T-helper 1 cell treated with Interleukin-12 subunit alpha and Interleukin-12 subunit beta and Interleukin-4 antibody, amounts not matched to agents 30 ng/mL and 1 ng/mL, for 36 hours (primary cell): ENCODE data around the gene GSTM3. TPM values are rescaled to one million over a fixed set of nuclear protein-coding genes. Genes with fewer than 3 reads are reported as not detected.
"Not testable (repeated sequence)": the region's sequence is repeated elsewhere in the genome, so short reads cannot be mapped to it uniquely, and the experiment has no call there.

Experiments
- intact Hi-C: fragments of 100-400 bp; cut with micrococcal nuclease; formaldehyde crosslinking; loops from one replicate; pipeline ENCODE4 v1.15.1; 2024
- total RNA-seq: library from RNA; stranded (reverse); gene quantifications from 2 replicates; pipeline ENCODE4 v1.2.3, GENCODE V29; 2022

Gene GSTM3
- total RNA-seq, 1 donor from 2014 or later: 8.1 TPM

DNA sequence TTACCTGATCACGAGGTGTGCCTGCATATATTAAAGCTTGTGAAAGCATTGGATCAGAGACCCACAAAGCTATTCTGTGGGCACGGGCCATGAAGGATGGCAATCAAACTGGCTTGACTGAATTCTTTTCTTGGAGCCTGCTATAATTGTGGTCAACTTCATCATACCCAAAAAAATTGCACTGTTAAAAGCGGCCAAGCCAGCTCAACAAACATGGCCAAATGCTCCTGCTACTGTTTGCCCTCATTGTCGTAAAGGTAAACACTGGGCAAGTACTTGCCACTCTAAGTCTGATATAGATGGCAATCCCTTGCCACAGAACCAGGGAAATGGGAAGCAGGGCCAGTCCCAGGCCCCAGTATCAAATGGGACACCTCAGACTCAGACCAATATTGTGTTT is 35.4 kb downstream of the GSTM3 start:
- intact Hi-C loops: no loop called here

DNA sequence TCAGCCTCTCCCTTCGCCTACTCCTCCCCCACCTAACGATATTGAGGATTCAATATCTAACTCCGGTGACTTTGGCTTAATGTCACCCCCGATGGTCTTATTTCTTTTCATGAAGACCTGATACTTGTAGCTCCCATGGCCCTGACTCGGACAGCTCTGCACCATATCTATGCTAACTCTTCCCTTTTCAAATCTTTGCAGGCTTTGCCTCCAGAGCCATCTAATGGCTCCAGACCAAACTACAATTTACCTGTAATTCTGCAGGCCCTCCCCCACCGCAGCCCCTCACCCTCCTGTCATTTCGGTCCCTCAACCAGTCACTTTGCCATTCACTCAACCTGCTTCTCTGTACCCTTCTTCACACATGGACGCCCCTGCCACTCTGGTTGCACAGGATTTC is 36.7 kb downstream of the GSTM3 start:
- intact Hi-C loops: no loop called here

DNA sequence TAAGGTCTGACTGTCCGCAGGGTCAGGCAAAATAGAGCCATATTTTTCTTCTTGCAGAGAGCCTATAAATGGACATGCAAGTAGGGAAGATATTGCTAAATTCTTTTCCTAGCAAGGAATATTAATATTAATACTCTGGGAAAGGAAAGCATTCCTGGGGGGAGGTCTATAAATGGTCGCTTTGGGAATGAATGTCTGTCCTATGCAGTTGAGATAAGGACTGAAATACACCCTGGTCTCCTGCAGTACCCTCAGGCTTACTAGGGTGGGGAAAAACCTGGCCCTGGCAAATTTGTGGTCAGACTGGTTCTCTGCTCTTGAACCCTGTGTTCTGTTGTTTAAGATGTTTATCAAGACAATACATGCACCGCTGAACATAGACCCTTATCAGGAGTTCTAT is 37.9 kb downstream of the GSTM3 start:
- intact Hi-C loops: not testable (repeated sequence)

DNA sequence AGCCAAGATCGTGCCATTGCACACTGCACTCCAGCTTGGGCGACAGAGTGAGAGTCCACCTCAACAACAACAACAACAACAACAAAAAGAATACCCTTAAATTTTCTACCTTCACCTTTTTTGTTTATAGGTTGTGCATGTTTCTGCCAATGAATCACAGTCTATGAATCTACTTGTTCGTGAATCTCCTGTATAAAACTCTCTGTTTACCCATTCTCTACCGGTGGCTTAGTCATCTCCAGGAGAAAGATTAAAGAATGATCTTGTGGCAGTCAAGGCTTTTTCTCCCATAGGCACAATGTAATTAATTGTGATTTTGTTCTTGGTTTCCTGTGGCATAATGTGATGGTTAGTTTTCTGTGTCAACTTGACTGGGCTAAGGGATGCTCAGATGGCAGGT is 43.0 kb downstream of the GSTM3 start:
- intact Hi-C loops: not testable (repeated sequence)

DNA sequence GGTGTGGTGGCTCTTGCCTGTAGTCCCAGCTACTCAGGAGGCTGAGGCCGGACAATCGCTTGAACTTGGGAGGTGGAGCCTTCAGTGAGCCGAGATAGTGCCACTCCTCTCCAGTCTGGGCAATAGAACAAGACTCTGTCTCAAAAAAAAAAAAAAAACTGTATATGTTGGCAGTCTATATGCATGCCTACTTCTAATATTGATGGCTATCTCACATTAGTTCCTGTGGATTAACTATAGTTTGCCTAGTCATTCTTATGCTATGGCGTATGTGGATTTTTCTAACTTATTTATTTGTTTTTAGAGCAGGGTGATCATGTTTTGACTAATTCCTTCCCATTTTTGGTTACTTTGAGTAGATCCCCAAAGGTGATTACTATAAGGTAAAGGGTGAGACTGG is 43.8 kb downstream of the GSTM3 start:
- intact Hi-C loops: no loop called here

DNA sequence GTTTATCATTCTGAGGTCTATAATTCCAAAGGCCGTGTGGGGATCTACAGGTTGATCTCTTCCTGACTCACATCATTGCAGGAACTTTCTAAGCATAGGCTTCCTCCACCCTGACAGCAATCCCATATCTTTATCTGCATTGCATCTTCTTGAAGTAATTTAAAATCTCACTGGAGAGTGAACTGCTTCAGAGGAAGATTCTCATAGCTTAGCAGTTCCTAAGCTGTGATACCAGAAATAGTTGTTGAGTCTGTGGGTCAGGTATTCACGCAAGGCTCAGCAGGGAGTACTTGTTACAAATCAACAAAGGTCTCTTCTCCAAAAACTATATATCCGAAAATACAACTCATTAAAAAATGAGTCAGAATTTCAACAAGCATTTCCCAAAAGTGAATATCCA is 45.7 kb downstream of the GSTM3 start:
- intact Hi-C loops: not testable (repeated sequence)

DNA sequence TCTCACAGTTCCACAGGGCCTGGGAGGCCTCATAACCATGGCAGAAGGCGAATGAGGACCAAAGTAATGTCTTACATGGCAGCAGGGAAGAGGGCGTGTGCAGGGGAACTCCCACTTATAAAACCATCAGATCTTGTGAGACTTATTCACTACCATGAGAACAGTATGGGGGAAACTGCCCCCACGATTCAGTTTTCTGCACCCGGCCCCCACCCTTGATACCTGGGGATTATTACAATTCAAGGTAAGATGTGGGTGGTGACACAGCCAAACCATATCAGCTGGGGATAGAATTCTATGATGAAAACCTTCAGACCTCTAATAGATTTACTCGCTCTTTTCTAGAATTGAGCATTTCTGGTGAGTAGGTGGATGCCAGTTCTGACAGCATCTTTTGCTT is 46.4 kb downstream of the GSTM3 start:
- intact Hi-C loops: not testable (repeated sequence)

DNA sequence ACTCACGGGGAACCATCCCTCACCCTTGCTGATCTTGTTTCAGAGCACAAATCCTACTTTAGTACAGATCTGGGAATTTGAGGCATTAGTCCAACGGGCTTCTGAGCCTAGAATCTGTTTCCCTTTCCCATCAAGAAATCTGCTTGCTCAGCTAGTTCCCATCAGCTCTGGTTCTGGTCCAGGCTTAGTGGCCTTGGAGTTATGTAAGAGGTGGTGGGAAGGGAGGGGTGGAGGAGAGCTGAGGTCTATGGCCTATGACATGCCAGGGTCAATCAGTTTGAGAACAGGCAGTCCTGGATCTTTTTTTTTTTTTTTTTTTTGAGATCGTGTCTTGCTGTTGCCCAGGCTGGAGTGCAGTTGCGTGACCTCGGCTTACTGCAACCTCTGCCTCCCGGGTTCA is 49.1 kb downstream of the GSTM3 start:
- intact Hi-C loops: no loop called here

DNA sequence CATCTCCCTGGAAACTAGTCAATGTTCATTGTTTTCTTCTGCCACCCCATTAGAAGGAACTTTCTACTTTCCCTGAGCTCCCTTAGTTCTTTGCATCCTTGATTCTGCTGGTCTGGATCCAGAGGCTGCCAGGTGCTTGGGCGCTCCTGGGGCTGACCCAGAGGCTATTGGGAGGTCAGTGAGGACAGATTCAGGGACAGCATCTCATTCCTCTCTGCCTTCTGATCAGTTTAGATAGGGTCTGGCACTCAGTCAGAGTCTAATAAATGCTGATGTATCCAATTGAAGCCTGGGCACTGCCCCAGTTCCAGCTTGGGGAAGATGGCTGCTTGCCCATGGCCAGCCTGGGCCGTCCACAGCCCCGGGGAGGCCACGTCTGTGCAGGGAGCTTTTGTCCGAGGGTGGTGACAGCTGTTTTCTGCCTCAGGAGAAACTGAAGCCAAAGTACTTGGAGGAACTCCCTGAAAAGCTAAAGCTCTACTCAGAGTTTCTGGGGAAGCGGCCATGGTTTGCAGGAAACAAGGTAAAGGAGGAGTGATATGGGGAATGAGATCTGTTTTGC is 50.9 kb downstream of the GSTM3 start:
- intact Hi-C loops: loop anchor here (5.0 kb wide), 1 partner anchor 342 kb away; the partner anchor contains the start of gene STRIP1

DNA sequence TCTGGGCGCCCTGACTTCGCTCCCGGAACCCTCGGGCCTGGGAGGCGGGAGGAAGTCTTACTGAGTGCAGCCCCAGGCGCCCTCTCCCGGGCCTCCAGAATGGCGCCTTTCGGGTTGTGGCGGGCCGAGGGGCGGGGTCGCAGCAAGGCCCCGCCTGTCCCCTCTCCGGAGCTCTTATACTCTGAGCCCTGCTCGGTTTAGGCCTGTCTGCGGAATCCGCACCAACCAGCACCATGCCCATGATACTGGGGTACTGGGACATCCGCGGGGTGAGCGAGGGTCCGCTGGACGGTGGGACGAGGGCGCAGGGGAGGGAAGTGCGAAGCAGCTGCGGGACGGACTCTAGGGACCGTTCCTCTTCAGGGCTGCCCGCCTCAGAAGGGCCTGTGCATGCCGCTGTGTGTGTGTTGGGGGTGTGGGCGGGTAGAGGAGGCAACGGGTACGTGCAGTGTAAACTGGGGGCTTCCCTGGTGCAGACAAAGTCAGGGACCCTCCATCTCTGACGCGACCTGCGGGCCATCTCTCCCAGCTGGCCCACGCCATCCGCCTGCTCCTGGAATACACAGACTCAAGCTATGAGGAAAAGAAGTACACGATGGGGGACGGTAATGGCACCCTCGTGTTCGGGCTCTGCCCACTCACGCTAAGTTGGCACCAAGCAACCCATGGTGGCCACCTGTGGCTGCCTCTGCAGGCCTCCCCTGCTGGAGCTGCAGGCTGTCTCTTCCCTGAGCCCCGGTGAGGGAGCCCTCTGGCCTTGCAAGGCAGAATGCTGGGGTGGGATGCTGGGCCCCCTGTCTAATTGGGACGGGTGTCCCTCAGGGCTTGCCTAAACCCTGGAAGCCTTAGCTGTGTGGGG is 53.0 kb downstream of the GSTM3 start, which contains the start of gene GSTM1:
Gene GSTM1, plus strand, starts transcription at position 177 of the 859 bp plus-strand sequence. Its CDS starts 57 bp downstream, at position 234.
- intact Hi-C loops: loop anchor here (2.0 to 5.0 kb wide), 7 partner anchors 21 to 344 kb away; partner anchors contain the start of genes GSTM3 and STRIP1

DNA sequence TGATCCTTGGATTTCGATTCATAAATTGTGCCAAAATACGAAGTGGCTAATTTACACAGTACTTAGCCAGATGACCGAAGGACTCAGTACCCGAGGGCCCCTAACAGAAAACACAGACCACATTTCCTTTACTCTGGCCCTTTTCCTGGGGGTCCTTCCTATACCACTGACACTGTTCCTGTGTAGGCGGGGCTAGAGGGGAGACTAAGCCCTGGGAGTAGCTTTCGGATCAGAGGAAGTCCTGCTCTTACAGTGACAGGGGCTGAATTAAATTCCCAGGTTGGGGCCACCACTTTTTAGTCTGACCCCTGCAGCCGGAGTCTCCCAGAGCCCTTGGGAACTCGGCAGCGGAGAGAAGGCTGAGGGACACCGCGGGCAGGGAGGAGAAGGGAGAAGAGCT is 53.7 kb downstream of the GSTM3 start:
- intact Hi-C loops: loop anchor here (2.0 to 5.0 kb wide), 7 partner anchors 20 to 345 kb away; partner anchors contain the start of genes GSTM3 and STRIP1

DNA sequence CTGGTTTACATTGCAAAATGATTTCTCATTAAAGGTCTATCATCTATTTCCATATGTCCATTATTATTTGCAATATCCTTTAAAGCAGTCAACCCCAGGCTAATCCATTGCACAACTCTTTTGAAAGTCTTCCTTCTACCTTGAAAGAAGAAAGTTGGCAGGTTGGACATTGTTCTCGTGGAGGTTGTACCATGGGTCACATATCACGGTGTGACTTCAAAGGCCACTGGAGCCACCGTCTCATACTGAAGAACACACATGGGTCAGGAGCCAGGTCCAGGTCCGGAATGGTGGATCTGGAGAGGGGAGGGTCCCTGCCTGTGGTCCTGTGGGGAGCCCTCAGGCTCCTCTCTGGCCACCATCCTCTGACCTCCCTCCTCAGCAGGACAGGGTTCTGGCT is 54.9 kb downstream of the GSTM3 start:
- intact Hi-C loops: loop anchor here (2.0 to 5.0 kb wide), 7 partner anchors 19 to 346 kb away; partner anchors contain the start of genes GSTM3 and STRIP1

DNA sequence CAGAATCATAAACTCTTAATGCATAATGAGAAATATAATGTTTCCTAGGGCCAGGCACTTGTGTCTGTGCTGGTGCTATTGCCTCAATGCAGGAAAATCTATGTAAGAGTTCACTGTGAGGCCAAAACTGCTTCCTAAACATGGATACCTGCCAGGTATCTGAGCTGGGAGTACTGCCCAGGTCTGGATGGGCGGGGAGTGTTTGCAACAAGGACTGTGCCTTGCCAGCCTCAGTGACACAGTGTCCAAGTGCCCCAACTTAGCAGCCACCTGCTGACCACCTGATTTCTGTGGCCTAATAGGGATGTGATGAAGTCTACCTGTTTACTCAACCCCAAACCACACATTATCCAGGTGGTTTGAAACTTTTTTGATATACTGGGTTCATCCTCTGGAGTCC is 55.4 kb downstream of the GSTM3 start:
- intact Hi-C loops: loop anchor here (5.0 kb wide), 1 partner anchor 347 kb away; the partner anchor contains the start of gene STRIP1

DNA sequence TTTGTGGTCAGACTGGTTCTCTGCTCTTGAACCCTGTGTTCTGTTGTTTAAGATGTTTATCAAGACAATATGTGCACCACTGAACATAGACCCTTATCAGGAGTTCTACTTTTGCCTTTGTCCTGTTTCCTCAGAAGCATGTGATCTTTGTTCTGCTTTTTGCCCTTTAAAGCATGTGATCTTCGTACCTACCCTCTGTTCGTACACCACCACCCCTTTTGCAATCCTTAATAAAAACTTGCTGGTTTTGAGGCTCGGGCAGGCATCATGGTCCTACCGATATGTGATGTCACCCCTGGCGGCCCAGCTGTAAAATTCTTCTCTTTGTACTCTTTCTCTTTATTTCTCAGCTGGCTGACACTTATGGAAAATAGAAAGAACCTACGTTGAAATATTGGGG is 56.1 kb downstream of the GSTM3 start:
- intact Hi-C loops: loop anchor here (5.0 kb wide), 1 partner anchor 348 kb away; the partner anchor contains the start of gene STRIP1

Other genes with a start within 250 kb of the GSTM3 start
- 22.5 and 24.1 TPM in 2 replicates for gene CYB561D1, start 246.9 kb downstream of the GSTM3 start, total RNA-seq
- gene AMIGO1, start 231.3 kb downstream of the GSTM3 start, total RNA-seq: 1.1 and 1.2 TPM in 2 replicates
- 0.15 TPM in 1 of 2 replicates, not detected in the other for gene GPR61, start 201.2 kb downstream of the GSTM3 start, total RNA-seq
- gene GNAI3, start 192.4 kb downstream of the GSTM3 start, total RNA-seq: 10.0 TPM in 2 replicates
- 0.15 TPM in 1 of 2 replicates, not detected in the other for gene GNAT2, start 121.4 kb downstream of the GSTM3 start, total RNA-seq
- gene AMPD2, start 121.2 kb downstream of the GSTM3 start, total RNA-seq: 88.5 and 93.2 TPM in 2 replicates
- gene GSTM4, start 84.9 kb downstream of the GSTM3 start, total RNA-seq: 24.8 and 25.6 TPM in 2 replicates
- 49.8 and 52.0 TPM in 2 replicates for gene GSTM2, start 73.0 kb downstream of the GSTM3 start, total RNA-seq
- 67.8 and 72.8 TPM in 2 replicates for gene GSTM1, start 53.2 kb downstream of the GSTM3 start, total RNA-seq
- gene GSTM5, start 28.8 kb downstream of the GSTM3 start, total RNA-seq: not detected in 2 replicates
- not detected in 2 replicates for gene EPS8L3, start 22.9 kb upstream of the GSTM3 start, total RNA-seq
- gene CSF1, start 169.8 kb upstream of the GSTM3 start, total RNA-seq: 215 and 216 TPM in 2 replicates
- 52.6 TPM in 2 replicates for gene AHCYL1, start 243.7 kb upstream of the GSTM3 start, total RNA-seq